PC-3 (cell line): ENCODE results near the gene ATP1A4. TPM values are rescaled to one million over a fixed set of nuclear protein-coding genes. Genes with fewer than 3 reads are reported as not detected.

ENCODE experiments used
- ATAC-seq: fragments of 200-7000 bp; cut with Tn5 transposase; 2 replicates; pipeline ENCODE4 v1.9.1; 2020; ENCODE audit warnings: mild to moderate bottlenecking, moderate library complexity
- BruUV-seq: library from RNA; stranded (reverse); fragments of 400-500 nt; replicated peaks from 2 replicates; lab custom pipeline; 2021; lab: Mats Ljungman, UMichigan
- CTCF ChIA-PET: fragments of 300-600 bp; sonication (Branson Sonifier 250); formaldehyde crosslinking; loops from one replicate; lab custom pipeline; 2022; ENCODE audit warnings: antibody characterized with exemption; lab: Charles Lee
- POLR2A ChIA-PET: fragments of 300-600 bp; sonication (Branson Sonifier 250); formaldehyde crosslinking; loops from one replicate; lab custom pipeline; 2022; ENCODE audit warnings: antibody characterized with exemption; ENCODE audit not compliant: unreplicated experiment; lab: Charles Lee
- DNase-seq: peaks from one replicate; pipeline ENCODE4 v3.0.0-alpha.2; 2015
- H2AFZ ChIP-seq: fragments of 300-600 bp; sonication (generic); 2 replicates; pipeline ENCODE4 v1.6.0; 2016; ENCODE audit warnings: antibody characterized with exemption, low read length
- H3F3A ChIP-seq: fragments of 300-600 bp; sonication (generic); one replicate; pipeline ENCODE4 v1.6.0; 2017; ENCODE audit warnings: antibody characterized with exemption, low read length, control low read depth, mild to moderate bottlenecking; ENCODE audit not compliant: unreplicated experiment
- H3K27ac ChIP-seq: fragments of 300-600 bp; sonication (generic); 2 replicates; pipeline ENCODE4 v1.5.1; 2016; ENCODE audit warnings: mild to moderate bottlenecking, low read length
- H3K27me3 ChIP-seq: fragments of 300-600 bp; sonication (generic); 2 replicates; pipeline ENCODE4 v1.6.1; 2016; ENCODE audit warnings: low read length, mixed read lengths
- H3K36me3 ChIP-seq: fragments of 300-600 bp; sonication (generic); 2 replicates; pipeline ENCODE4 v1.6.1; 2016; ENCODE audit warnings: low read depth, mixed run types, low read length, mixed read lengths
- H3K4me1 ChIP-seq: fragments of 300-600 bp; sonication (generic); 2 replicates; pipeline ENCODE4 v1.5.1; 2016; ENCODE audit warnings: low read length; ENCODE audit not compliant: insufficient read depth
- H3K4me2 ChIP-seq: fragments of 300-600 bp; sonication (generic); 2 replicates; pipeline ENCODE4 v1.6.0; 2016; ENCODE audit warnings: low read length
- H3K4me3 ChIP-seq: fragments of 300-600 bp; sonication (generic); 2 replicates; pipeline ENCODE4 v1.5.1; 2016; ENCODE audit warnings: mild to moderate bottlenecking, low read length, mixed read lengths
- H3K79me2 ChIP-seq: fragments of 300-600 bp; sonication (generic); 2 replicates; pipeline ENCODE4 v1.6.1; 2017; ENCODE audit warnings: low read length, mixed read lengths
- H3K9ac ChIP-seq: fragments of 300-600 bp; sonication (generic); 2 replicates; pipeline ENCODE4 v1.6.0; 2016; ENCODE audit warnings: mild to moderate bottlenecking, low read length
- H3K9me2 ChIP-seq: fragments of 300-600 bp; sonication (generic); replicated peaks from 2 replicates; pipeline ENCODE4 v1.6.1; 2016; ENCODE audit warnings: mixed run types, low read length, mixed read lengths
- H3K9me3 ChIP-seq: fragments of 300-600 bp; sonication (generic); 2 replicates; pipeline ENCODE4 v1.6.1; 2016; ENCODE audit warnings: low read length, mixed read lengths
- H4K20me1 ChIP-seq: fragments of 300-600 bp; sonication (generic); 2 replicates; pipeline ENCODE4 v1.6.1; 2016; ENCODE audit warnings: low read length, mixed read lengths
- EZH2 ChIP-seq: fragments of 300-600 bp; sonication (generic); IDR thresholded peaks from one replicate; pipeline ENCODE4 v1.6.1; 2017; ENCODE audit warnings: antibody characterized with exemption, mild to moderate bottlenecking, low read length; ENCODE audit not compliant: unreplicated experiment
- EZH2phosphoT487 ChIP-seq: fragments of 300-600 bp; sonication (generic); IDR thresholded peaks from 2 replicates; pipeline ENCODE4 v1.6.1; 2018; ENCODE audit warnings: mild to moderate bottlenecking, antibody characterized with exemption, low read length, borderline replicate concordance
- intact Hi-C: fragments of 100-400 bp; cut with micrococcal nuclease; formaldehyde crosslinking; loops from 2 replicates; pipeline ENCODE4 v1.9.0; 2023
- total RNA-seq: library from RNA; depleted of rRNA; stranded (reverse); fragments of >200 nt; gene quantifications from 2 replicates; pipeline ENCODE4 v1.2.3, GENCODE V29; 2014
- TF ChIP-seq, protein P1 (sequence below): fragments of 300-600 bp; sonication (generic); conservative IDR thresholded peaks from 2 replicates; pipeline ENCODE4 v1.5.1; 2017; ENCODE audit warnings: antibody characterized with exemption, low read depth, mild to moderate bottlenecking, low read length

The ATP1A4 gene
- total RNA-seq, 1 experiment from 2014 or later = 0.04 TPM

DNA sequence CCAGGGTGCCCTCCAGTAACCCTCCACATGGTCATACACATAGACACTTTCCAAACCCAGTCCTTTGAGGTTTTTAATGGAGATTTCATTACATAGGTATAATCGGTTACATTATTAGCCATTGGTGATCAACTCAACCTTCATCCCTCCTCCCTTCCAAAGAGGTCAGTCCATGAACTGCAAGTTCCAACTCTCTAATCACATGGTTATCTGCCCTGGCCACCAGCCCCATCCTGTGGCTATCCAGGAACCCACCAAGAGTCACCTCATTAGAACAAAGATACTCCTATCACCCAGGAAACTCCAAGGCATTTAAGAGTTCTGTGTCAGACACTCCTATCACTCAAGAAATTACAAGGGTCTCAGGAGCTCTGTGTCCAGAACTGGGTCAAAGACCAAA, 12.2 kb downstream of the ATP1A4 start:
- ChIA-PET POLR2A (no interaction called here), CTCF (no interaction called here)
- TF ChIP-seq, protein P1, sequence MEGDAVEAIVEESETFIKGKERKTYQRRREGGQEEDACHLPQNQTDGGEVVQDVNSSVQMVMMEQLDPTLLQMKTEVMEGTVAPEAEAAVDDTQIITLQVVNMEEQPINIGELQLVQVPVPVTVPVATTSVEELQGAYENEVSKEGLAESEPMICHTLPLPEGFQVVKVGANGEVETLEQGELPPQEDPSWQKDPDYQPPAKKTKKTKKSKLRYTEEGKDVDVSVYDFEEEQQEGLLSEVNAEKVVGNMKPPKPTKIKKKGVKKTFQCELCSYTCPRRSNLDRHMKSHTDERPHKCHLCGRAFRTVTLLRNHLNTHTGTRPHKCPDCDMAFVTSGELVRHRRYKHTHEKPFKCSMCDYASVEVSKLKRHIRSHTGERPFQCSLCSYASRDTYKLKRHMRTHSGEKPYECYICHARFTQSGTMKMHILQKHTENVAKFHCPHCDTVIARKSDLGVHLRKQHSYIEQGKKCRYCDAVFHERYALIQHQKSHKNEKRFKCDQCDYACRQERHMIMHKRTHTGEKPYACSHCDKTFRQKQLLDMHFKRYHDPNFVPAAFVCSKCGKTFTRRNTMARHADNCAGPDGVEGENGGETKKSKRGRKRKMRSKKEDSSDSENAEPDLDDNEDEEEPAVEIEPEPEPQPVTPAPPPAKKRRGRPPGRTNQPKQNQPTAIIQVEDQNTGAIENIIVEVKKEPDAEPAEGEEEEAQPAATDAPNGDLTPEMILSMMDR = peak; percentile 48
- TF ChIP-seq EZH2 = no peak
- ATAC-seq (no peak; the same call in 1 of the 2 replicates), DNase-seq (peak; percentile 23)
- Histone ChIP-seq H3K4me1 (peaks cover 22% of the 10 kb centered on the region), H3K4me2 (no peak overlapping the region), H2AFZ (no peak overlapping the region), H3F3A (no peaks in the 10 kb centered on the region), H3K4me3 (no peak overlapping the region), H3K9me2 (no peaks in the 10 kb centered on the region), H3K36me3 (no peaks in the 10 kb centered on the region), H3K9me3 (no peaks in the 10 kb centered on the region), H3K27me3 (no peaks in the 10 kb centered on the region), H4K20me1 (no peaks in the 10 kb centered on the region), H3K27ac (no peak overlapping the region), H3K9ac (no peak overlapping the region), H3K79me2 (no peaks in the 10 kb centered on the region)
- intact Hi-C loops = loop anchor here (1.0 kb wide), 1 partner anchor 62 kb away; no protein-coding TSS in a partner anchor
- no TSS peak for BruUV-seq

DNA sequence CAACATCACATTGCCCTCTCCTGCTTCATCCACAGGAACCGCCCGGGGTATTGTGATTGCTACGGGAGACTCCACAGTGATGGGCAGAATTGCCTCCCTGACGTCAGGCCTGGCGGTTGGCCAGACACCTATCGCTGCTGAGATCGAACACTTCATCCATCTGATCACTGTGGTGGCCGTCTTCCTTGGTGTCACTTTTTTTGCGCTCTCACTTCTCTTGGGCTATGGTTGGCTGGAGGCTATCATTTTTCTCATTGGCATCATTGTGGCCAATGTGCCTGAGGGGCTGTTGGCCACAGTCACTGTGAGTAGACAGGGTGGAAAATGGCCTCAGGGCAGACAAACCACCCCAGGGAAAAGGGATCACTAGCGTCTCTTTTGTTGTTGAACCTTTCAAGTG, 12.7 kb downstream of the ATP1A4 start:
- Histone ChIP-seq H3K9me3 (no peaks in the 10 kb centered on the region), H2AFZ (no peak overlapping the region), H3K79me2 (no peaks in the 10 kb centered on the region), H3K9me2 (no peaks in the 10 kb centered on the region), H3K9ac (no peak overlapping the region), H3K27ac (no peak overlapping the region), H3K4me1 (peaks cover 21% of the 10 kb centered on the region), H3K36me3 (no peaks in the 10 kb centered on the region), H3K4me2 (no peak overlapping the region), H3K27me3 (no peaks in the 10 kb centered on the region), H3K4me3 (no peak overlapping the region), H3F3A (no peaks in the 10 kb centered on the region), H4K20me1 (no peaks in the 10 kb centered on the region)
- TF ChIP-seq EZH2 (no peak), EZH2phosphoT487 (no peak)
- TF ChIP-seq, protein P1 = no peak
- DNase-seq = no peak
- POLR2A ChIA-PET = no interaction called here
- no peak for ATAC-seq
- CTCF ChIA-PET = no interaction called here
- intact Hi-C loops = no loop called here
- BruUV-seq = no TSS peak

DNA sequence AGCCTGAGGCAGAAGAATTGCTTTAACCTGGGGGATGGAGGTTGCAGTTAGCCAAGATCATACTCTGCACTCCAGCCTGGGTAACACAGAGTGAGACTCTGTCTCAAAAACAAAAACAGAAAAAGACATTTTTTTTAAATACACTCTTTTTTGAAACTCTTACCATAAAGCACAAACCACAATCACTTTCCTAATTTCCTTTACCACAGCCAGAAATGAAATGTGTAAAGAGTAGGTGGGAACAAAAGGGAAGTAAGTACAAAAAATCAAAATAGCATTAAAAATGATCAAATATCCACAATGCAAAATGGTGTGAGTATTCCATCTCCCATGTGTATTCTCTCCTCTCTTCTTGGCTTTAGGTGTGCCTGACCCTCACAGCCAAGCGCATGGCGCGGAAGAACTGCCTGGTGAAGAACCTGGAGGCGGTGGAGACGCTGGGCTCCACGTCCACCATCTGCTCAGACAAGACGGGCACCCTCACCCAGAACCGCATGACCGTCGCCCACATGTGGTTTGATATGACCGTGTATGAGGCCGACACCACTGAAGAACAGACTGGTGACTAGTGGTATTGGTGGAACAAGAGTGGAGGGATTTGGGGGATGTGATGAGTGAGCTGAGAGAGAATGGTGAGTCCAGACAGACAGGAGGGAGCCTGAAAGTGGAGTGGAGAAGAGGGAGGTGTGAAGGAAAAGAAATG, 14.9 kb downstream of the ATP1A4 start:
- ChIA-PET CTCF (interaction anchor here (0.6 kb wide), 1 partner anchor 91 kb away, joined by 6 read pairs; no protein-coding TSS in a partner anchor), POLR2A (no interaction called here)
- no peaks in the 10 kb centered on the region for H3K79me2 ChIP-seq
- no peaks in the 10 kb centered on the region for H3F3A ChIP-seq
- no peak overlapping the region for H2AFZ ChIP-seq
- no peak overlapping the region for H3K27ac ChIP-seq
- no peak overlapping the region for H3K9ac ChIP-seq
- no peaks in the 10 kb centered on the region for H3K9me3 ChIP-seq
- H3K27me3 ChIP-seq = no peaks in the 10 kb centered on the region
- no peak for DNase-seq
- peaks cover 11% of the 10 kb centered on the region for H3K4me1 ChIP-seq
- H3K36me3 ChIP-seq = no peaks in the 10 kb centered on the region
- no peak overlapping the region for H3K4me3 ChIP-seq
- H3K9me2 ChIP-seq = no peaks in the 10 kb centered on the region
- no peak overlapping the region for H3K4me2 ChIP-seq
- no peak for ATAC-seq
- intact Hi-C loops = no loop called here
- H4K20me1 ChIP-seq = no peaks in the 10 kb centered on the region
- TF ChIP-seq, protein P1 = no peak
- TF ChIP-seq EZH2 (no peak), EZH2phosphoT487 (no peak)
- BruUV-seq = no TSS peak
